Activated CD8-positive, alpha-beta memory T cell treated with anti-CD3 and anti-CD28 coated beads for 4 hours (primary cell): ENCODE results near the gene MFN1.

Experiments
- DNase-seq, 2 donors: peaks; one replicate each; pipeline ENCODE4 v3.0.0-alpha.2; 2020; ENCODE audit warnings: low read depth in 2 of 2

MFN1 gene

GRCh38 chr3:179336345-179336929 is 11.1 kb upstream of the MFN1 start:
- no peak for DNase-seq

- no peak for DNase-seq
These were observed 960 bp downstream of the MFN1 start for GRCh38 chr3:179348325-179349013.

- no peak for DNase-seq
These were observed 8.5 kb downstream of the MFN1 start for GRCh38 chr3:179355996-179356395.

GRCh38 chr3:179363332-179363731 is 15.8 kb downstream of the MFN1 start:
- DNase-seq, result no peak

GRCh38 chr3:179369621-179370020 is 22.1 kb downstream of the MFN1 start:
- DNase-seq, result no peak

- no peak for DNase-seq
These were observed 26.4 kb downstream of the MFN1 start for GRCh38 chr3:179373938-179374337.

GRCh38 chr3:179375091-179375999 is 27.8 kb downstream of the MFN1 start:
- no peak for DNase-seq

GRCh38 chr3:179376474-179376873 is 29.0 kb downstream of the MFN1 start:
- DNase-seq, result no peak

GRCh38 chr3:179391906-179392305 is 44.4 kb downstream of the MFN1 start:
- no peak for DNase-seq

GRCh38 chr3:179398574-179399231 is 51.2 kb downstream of the MFN1 start:
- DNase-seq, result no peak

GRCh38 chr3:179401561-179401960 is 54.1 kb downstream of the MFN1 start:
- DNase-seq, result no peak

- no peak for DNase-seq
These were observed 55.5 kb downstream of the MFN1 start for GRCh38 chr3:179402963-179403362.

- DNase-seq, result no peak
These were observed 56.8 kb downstream of the MFN1 start for GRCh38 chr3:179404307-179404706.

- DNase-seq, result no peak
These were observed 62.8 kb downstream of the MFN1 start for GRCh38 chr3:179410331-179410730.

GRCh38 chr3:179410999-179411398 is 63.5 kb downstream of the MFN1 start:
- DNase-seq, result no peak

- no peak for DNase-seq
These were observed 67.3 kb downstream of the MFN1 start for GRCh38 chr3:179414804-179415203.

- DNase-seq, result no peak
These were observed 67.9 kb downstream of the MFN1 start for GRCh38 chr3:179415377-179415776.

GRCh38 chr3:179416681-179417080 is 69.2 kb downstream of the MFN1 start:
- DNase-seq, result no peak

- no peak for DNase-seq
These were observed 71.1 kb downstream of the MFN1 start for GRCh38 chr3:179418610-179419009.

GRCh38 chr3:179421500-179421899 is 74.0 kb downstream of the MFN1 start:
- no peak for DNase-seq

- DNase-seq, result no peak
These were observed 77.6 kb downstream of the MFN1 start for GRCh38 chr3:179425075-179425474.

- no peak for DNase-seq
These were observed 81.5 kb downstream of the MFN1 start for GRCh38 chr3:179428876-179429548.
